Neural cell (in vitro differentiated cells): ENCODE data around the gene DNAH17. TPM values are rescaled to one million over a fixed set of nuclear protein-coding genes. Genes with fewer than 3 reads are reported as not detected.

Experiments used
- H2AFZ ChIP-seq: fragments of 200-600, 300-800 bp; sonication (generic), shearing (Covaris generic); 2 replicates; pipeline ENCODE4 v1.6.0; 2014; ENCODE audit warnings: low read depth, mild to moderate bottlenecking, antibody characterized with exemption, low read length, moderate library complexity
- H3F3A ChIP-seq: fragments of 200-600 bp; shearing (Covaris generic); 2 replicates; pipeline ENCODE4 v1.6.1; 2016; ENCODE audit warnings: mild to moderate bottlenecking, moderate library complexity, mixed read lengths, antibody characterized with exemption, low read length; ENCODE audit not compliant: insufficient read depth, poor library complexity, severe bottlenecking
- H3K27ac ChIP-seq: fragments of 200-600, 300-800 bp; sonication (generic), shearing (Covaris generic); 2 replicates; pipeline ENCODE4 v1.5.1; 2014; ENCODE audit warnings: mild to moderate bottlenecking, low read length, moderate library complexity
- H3K27me3 ChIP-seq: fragments of 300-800, 200-600 bp; sonication (generic), shearing (Covaris generic); 2 replicates; pipeline ENCODE4 v1.6.0; 2014; ENCODE audit warnings: mild to moderate bottlenecking, low read depth, low read length, moderate library complexity; ENCODE audit not compliant: insufficient read depth
- H3K36me3 ChIP-seq: fragments of 300-800, 200-600 bp; sonication (generic), shearing (Covaris generic); 2 replicates; pipeline ENCODE4 v1.5.1; 2014; ENCODE audit warnings: mild to moderate bottlenecking, antibody characterized with exemption, low read length, moderate library complexity; ENCODE audit not compliant: insufficient read depth
- H3K4me2 ChIP-seq: fragments of 300-800, 200-600 bp; sonication (generic), shearing (Covaris generic); 2 replicates; pipeline ENCODE4 v1.6.0; 2014; ENCODE audit warnings: mild to moderate bottlenecking, low read length
- H3K4me3 ChIP-seq: fragments of 300-800, 200-600 bp; sonication (generic), shearing (Covaris generic); 2 replicates; pipeline ENCODE4 v1.5.1; 2014; ENCODE audit warnings: mild to moderate bottlenecking, low read length, moderate library complexity
- H3K79me2 ChIP-seq: fragments of 200-600 bp; shearing (Covaris generic); replicated peaks from 2 replicates; pipeline ENCODE4 v1.6.0; 2014; ENCODE audit warnings: mild to moderate bottlenecking, low read length, moderate library complexity; ENCODE audit not compliant: insufficient read depth
- H3K9ac ChIP-seq: fragments of 300-800, 200-600 bp; sonication (generic), shearing (Covaris generic); 2 replicates; pipeline ENCODE4 v1.6.1; 2016; ENCODE audit warnings: mild to moderate bottlenecking, low read length, mixed read lengths
- H3K9me2 ChIP-seq: fragments of 200-600 bp; shearing (Covaris generic); 2 replicates; pipeline ENCODE4 v1.6.1; 2016; ENCODE audit warnings: mild to moderate bottlenecking, low read length, mixed read lengths; ENCODE audit not compliant: insufficient read depth
- H3K9me3 ChIP-seq: fragments of 200-600, 300-800 bp; sonication (generic), shearing (Covaris generic); 2 replicates; pipeline ENCODE4 v1.6.1; 2016; ENCODE audit warnings: mild to moderate bottlenecking, mixed run types, low read length, moderate library complexity, mixed read lengths
- H4K20me1 ChIP-seq: fragments of 200-600 bp; shearing (Covaris generic); 2 replicates; pipeline ENCODE4 v1.6.1; 2016; ENCODE audit warnings: mild to moderate bottlenecking, mixed run types; ENCODE audit not compliant: insufficient read depth
- EP300 ChIP-seq: fragments of 450-650 bp; conservative IDR thresholded peaks from 2 replicates; pipeline ENCODE4 v1.6.1; 2014; ENCODE audit warnings: antibody characterized with exemption, mild to moderate bottlenecking, moderate library complexity; ENCODE audit not compliant: poor library complexity, severe bottlenecking
- EZH2 ChIP-seq: fragments of 200-600, 300-800 bp; shearing (Covaris generic), sonication (generic); IDR thresholded peaks from 2 replicates; pipeline ENCODE4 v1.6.1; 2014; ENCODE audit warnings: antibody characterized with exemption, low read length, borderline replicate concordance, mild to moderate bottlenecking; ENCODE audit not compliant: insufficient read depth, poor library complexity, severe bottlenecking
- MXI1 ChIP-seq: fragments of 450-650 bp; conservative IDR thresholded peaks from 2 replicates; pipeline ENCODE4 v1.6.1; 2014; ENCODE audit warnings: antibody characterized with exemption, mild to moderate bottlenecking; ENCODE audit not compliant: poor library complexity, severe bottlenecking
- POLR2AphosphoS5 ChIP-seq: IDR thresholded peaks from 2 replicates; pipeline ENCODE4 v1.6.1; 2012
- RAD21 ChIP-seq: fragments of 450-650 bp; conservative IDR thresholded peaks from 2 replicates; pipeline ENCODE4 v1.6.1; 2014; ENCODE audit warnings: antibody characterized with exemption, mild to moderate bottlenecking, moderate library complexity
- SMC3 ChIP-seq: fragments of 450-650 bp; conservative IDR thresholded peaks from 2 replicates; pipeline ENCODE4 v1.6.1; 2014; ENCODE audit warnings: antibody characterized with exemption, mild to moderate bottlenecking, moderate library complexity; ENCODE audit not compliant: poor library complexity
- TAF1 ChIP-seq: IDR thresholded peaks from 2 replicates; pipeline ENCODE4 v1.6.1; 2012; ENCODE audit warnings: low read depth
- polyA plus RNA-seq: library from polyadenylated mRNA; depleted of rRNA; stranded (reverse); fragments of >200 nt; gene quantifications from 2 replicates; pipeline ENCODE4 v1.2.3, GENCODE V29; 2014
- TF ChIP-seq, protein P1 (sequence below): fragments of 450-650 bp; IDR thresholded peaks from 2 replicates; pipeline ENCODE4 v1.5.1; 2014; ENCODE audit warnings: antibody characterized with exemption, mild to moderate bottlenecking, moderate library complexity; ENCODE audit not compliant: poor library complexity, severe bottlenecking
- TF ChIP-seq, protein P2 (sequence below): IDR thresholded peaks from 2 replicates; pipeline ENCODE4 v1.6.1; 2012; ENCODE audit warnings: borderline replicate concordance

DNAH17 gene
- polyA plus RNA-seq, 1 donor from 2014 or later, result not detected

DNA sequence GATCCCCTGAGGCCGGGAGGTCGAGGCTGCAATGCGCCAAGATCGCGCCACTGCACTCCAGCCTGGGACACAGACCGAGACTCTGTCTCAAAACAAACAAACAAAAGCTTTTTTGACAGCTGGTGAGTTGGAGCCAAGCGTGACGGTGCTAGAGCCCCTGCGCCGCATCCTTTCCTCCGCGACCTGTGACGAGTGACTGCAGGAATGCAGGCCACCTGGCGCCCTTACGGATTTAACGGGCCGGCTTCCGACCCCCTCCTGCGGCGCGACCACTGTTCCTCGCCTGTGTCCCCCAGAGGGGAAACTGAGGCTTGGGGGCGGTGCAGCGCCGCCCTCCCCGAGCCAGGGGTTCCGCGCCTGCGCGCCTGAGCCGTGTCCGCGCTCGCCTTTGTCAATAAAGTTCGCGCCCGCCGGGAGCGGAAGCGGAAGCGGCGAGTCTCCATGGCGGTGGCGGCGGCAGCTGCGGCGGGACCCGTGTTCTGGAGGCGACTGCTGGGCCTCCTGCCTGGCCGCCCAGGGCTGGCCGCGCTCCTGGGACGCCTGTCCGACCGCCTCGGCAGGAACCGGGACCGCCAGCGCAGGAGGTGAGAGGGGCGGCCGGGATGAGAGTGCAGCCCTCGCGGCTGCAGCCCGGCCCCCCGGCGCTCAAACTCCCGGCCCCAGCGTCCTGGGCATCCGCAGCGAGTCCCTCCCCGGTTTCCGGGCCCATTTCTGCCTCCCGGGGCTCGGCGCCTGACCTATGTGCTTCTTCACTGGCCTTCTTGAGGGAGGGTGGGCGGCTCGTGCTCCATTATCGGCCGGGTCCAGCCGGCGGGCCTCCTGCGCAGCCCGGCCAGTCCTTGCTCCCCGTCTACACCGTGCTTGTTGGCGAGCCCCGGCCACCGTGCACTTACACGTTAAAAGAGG, 198.7 kb downstream of the DNAH17 start, which contains the start of gene PGS1:
PGS1 (plus strand) TSS at position 425 of the 906 bp plus-strand sequence; CDS start at position 442, 17 bp downstream.
- H3K4me2 ChIP-seq, result peak within 1 kb of the TSS; percentile 72
- H3K9ac ChIP-seq, result peak within 1 kb of the TSS; percentile 80
- peak within 1 kb of the TSS; percentile 79 for H2AFZ ChIP-seq
- H3K4me3 ChIP-seq, result peak within 1 kb of the TSS; percentile 90
- no peaks in the 10 kb centered on the region for H4K20me1 ChIP-seq
- H3K9me3 ChIP-seq, result no peaks in the 10 kb centered on the region
- H3K27ac ChIP-seq, result peak within 1 kb of the TSS; percentile 18
- H3K27me3 ChIP-seq, result no peaks in the 10 kb centered on the region
- H3K9me2 ChIP-seq, result no peaks in the 10 kb centered on the region
- TF ChIP-seq, protein P1, sequence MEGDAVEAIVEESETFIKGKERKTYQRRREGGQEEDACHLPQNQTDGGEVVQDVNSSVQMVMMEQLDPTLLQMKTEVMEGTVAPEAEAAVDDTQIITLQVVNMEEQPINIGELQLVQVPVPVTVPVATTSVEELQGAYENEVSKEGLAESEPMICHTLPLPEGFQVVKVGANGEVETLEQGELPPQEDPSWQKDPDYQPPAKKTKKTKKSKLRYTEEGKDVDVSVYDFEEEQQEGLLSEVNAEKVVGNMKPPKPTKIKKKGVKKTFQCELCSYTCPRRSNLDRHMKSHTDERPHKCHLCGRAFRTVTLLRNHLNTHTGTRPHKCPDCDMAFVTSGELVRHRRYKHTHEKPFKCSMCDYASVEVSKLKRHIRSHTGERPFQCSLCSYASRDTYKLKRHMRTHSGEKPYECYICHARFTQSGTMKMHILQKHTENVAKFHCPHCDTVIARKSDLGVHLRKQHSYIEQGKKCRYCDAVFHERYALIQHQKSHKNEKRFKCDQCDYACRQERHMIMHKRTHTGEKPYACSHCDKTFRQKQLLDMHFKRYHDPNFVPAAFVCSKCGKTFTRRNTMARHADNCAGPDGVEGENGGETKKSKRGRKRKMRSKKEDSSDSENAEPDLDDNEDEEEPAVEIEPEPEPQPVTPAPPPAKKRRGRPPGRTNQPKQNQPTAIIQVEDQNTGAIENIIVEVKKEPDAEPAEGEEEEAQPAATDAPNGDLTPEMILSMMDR, result peak; percentile 25
- TF ChIP-seq TAF1 (no peak), MXI1 (peak; percentile 93), EP300 (peak; percentile 72), EZH2 (no peak), RAD21 (no peak), SMC3 (peak; percentile 39), POLR2AphosphoS5 (peak; percentile 91)
- TF ChIP-seq, protein P2, sequence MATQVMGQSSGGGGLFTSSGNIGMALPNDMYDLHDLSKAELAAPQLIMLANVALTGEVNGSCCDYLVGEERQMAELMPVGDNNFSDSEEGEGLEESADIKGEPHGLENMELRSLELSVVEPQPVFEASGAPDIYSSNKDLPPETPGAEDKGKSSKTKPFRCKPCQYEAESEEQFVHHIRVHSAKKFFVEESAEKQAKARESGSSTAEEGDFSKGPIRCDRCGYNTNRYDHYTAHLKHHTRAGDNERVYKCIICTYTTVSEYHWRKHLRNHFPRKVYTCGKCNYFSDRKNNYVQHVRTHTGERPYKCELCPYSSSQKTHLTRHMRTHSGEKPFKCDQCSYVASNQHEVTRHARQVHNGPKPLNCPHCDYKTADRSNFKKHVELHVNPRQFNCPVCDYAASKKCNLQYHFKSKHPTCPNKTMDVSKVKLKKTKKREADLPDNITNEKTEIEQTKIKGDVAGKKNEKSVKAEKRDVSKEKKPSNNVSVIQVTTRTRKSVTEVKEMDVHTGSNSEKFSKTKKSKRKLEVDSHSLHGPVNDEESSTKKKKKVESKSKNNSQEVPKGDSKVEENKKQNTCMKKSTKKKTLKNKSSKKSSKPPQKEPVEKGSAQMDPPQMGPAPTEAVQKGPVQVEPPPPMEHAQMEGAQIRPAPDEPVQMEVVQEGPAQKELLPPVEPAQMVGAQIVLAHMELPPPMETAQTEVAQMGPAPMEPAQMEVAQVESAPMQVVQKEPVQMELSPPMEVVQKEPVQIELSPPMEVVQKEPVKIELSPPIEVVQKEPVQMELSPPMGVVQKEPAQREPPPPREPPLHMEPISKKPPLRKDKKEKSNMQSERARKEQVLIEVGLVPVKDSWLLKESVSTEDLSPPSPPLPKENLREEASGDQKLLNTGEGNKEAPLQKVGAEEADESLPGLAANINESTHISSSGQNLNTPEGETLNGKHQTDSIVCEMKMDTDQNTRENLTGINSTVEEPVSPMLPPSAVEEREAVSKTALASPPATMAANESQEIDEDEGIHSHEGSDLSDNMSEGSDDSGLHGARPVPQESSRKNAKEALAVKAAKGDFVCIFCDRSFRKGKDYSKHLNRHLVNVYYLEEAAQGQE, result peak; percentile 32
- peaks cover 40% of the 10 kb centered on the region for H3K79me2 ChIP-seq
- no peaks in the 10 kb centered on the region for H3K36me3 ChIP-seq
- no peaks in the 10 kb centered on the region for H3F3A ChIP-seq

DNA sequence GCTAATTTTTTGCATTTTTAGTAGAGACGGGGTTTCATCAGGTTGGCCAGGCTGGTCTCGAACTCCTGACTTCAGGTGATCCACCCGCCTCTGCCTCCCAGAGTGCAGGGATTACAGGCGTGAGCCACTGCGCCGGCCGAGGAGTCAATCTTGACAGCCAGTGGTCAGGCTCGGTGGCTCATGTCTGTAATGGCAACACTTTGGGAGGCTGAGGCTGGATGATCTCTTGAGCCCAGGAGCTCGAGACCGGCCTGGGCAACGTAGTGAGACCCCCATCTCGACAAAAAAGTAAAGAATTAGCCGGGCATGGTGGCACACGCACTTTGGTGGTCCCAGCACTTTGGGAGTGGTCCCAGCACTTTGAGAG, 199.4 kb downstream of the DNAH17 start:
- peaks cover 34% of the 10 kb centered on the region for H3K79me2 ChIP-seq

More for the DNA sequence above, 199.4 kb downstream of the DNAH17 start:
- H3K27ac ChIP-seq, result peak overlapping the region; percentile 18
- H3K9me2 ChIP-seq, result no peaks in the 10 kb centered on the region
- no peaks in the 10 kb centered on the region for H4K20me1 ChIP-seq
- H3K4me2 ChIP-seq, result no peak overlapping the region
- no peak for TF ChIP-seq RAD21
- TF ChIP-seq, protein P2, result no peak
- TF ChIP-seq TAF1, result no peak
- TF ChIP-seq EP300, result no peak
- no peak for TF ChIP-seq POLR2AphosphoS5
- no peak for TF ChIP-seq SMC3
- TF ChIP-seq EZH2, result no peak
- TF ChIP-seq, protein P1, result no peak
- TF ChIP-seq MXI1, result no peak
- H3K27me3 ChIP-seq, result no peaks in the 10 kb centered on the region
- H3K36me3 ChIP-seq, result no peaks in the 10 kb centered on the region
- H3F3A ChIP-seq, result no peaks in the 10 kb centered on the region
- H3K9ac ChIP-seq, result peak overlapping the region; percentile 80
- H3K4me3 ChIP-seq, result peak overlapping the region; percentile 90
- H2AFZ ChIP-seq, result peak overlapping the region; percentile 79
- H3K9me3 ChIP-seq, result no peaks in the 10 kb centered on the region
